SW480 (cell line): ENCODE data around the gene MLN.
"Not testable (repeated sequence)": the region's sequence is repeated elsewhere in the genome, so short reads cannot be mapped to it uniquely, and the experiment has no call there.

ENCODE experiments used
- DNase-seq: peaks from one replicate; pipeline ENCODE4 v3.0.0-alpha.2; 2016; ENCODE audit warnings: low spot score

Gene MLN

GRCh38 chr6:33834401-33835392 lies 30.9 kb upstream of the MLN start:
- DNase-seq: no peak

DNA sequence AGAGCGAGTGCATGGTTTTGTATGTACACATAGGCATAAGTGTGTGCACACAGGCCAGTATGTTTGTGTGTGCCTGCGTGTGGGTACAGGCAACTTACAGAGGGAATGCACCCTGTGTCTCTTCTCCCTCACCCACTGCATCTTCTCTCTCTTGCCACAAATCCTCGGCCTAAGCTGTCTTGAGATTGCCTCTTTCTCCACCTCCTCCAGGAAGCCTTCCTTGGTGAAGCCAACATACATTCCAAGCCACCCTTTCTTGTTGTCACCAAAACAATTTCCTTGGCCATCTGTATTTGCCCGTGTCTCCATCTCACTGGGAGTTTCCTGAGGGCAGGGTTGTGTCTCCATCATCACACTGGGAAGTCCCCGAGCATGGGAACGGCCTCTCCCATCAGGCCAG lies 29.8 kb upstream of the MLN start:
- DNase-seq: no peak

DNA sequence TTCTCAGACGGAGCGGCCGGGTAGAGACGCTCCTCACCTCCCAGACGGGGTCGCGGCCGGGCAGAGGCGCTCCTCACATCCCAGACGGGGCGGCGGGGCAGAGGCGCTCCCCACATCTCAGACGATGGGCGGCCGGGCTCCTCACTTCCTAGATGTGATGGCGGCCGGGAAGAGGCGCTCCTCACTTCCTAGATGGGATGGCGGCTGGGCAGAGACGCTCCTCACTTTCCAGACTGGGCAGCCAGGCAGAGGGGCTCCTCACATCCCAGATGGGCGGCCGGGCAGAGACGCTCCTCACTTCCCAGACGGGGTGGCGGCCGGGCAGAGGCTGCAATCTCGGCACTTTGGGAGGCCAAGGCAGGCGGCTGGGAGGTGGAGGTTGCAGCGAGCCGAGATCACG lies 29.0 kb upstream of the MLN start:
- DNase-seq: not testable (repeated sequence)

- not testable (repeated sequence) for DNase-seq
Measured at GRCh38 chr6:33831725-33832124, 27.9 kb upstream of the MLN start.

- DNase-seq: no peak
Measured at GRCh38 chr6:33830635-33831240, 26.9 kb upstream of the MLN start.

DNA sequence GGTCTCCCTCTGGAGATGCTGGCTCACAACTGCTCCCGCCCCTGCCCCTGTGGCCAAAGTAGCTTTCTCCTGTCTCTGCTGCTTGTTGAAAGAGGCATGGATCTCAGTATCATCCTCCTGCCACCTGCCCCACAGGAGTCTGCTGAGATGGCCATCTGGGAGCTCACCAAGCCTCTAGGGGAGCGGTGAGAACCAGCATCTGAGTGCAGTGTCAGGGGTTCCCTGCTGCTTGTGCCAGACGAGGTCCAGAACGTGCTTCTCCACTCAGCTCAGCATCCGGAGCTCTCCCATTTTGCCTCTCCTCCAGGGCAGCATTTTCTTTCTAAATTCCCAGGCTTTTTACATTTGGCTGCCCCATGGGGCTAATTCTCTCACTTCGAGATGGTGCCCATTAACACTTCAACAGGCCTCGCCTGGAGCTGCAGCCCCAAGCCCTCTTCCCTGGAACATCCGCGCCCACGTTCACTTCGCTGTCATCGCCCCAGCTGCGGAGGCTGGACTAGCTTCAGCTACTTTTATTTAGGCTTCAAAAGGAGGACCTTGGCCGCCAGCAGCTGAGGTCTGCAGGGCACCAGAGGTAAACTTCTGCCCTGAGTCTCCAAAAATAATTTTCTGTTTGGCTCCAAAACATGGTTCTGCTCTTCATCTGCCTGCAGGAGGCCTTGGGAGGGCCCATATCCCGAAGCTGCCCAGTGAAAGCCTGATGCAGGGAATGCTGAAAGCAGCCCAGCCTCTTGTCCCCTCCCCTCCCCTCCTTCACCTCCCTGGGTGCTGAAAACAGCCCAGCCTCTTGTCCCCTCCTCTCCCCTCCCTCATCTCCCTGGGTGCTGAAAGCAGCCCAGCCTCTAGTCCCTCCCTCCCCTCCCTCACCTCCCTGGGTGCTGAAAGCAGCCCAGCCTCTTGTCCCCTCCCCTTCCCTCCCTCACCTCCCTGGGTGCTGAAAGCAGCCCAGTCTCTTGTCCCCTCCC lies 25.2 kb upstream of the MLN start:
- DNase-seq: no peak

DNA sequence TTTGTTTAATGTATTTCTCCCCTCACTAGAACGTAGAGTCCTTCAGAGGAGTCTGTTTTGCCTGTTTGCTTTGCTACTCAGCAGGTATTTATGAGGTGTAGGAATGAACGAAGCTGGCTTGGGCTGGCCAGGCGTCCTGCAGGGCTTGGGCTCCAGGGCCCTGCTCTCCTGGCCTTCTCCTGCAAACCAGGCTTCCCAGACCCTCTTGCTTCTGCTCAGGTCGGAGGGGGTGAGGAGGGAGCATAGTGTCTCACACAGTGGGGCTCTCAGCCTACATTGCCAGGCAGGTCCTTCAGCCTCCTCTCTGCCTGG lies 24.6 kb upstream of the MLN start:
- no peak for DNase-seq

DNA sequence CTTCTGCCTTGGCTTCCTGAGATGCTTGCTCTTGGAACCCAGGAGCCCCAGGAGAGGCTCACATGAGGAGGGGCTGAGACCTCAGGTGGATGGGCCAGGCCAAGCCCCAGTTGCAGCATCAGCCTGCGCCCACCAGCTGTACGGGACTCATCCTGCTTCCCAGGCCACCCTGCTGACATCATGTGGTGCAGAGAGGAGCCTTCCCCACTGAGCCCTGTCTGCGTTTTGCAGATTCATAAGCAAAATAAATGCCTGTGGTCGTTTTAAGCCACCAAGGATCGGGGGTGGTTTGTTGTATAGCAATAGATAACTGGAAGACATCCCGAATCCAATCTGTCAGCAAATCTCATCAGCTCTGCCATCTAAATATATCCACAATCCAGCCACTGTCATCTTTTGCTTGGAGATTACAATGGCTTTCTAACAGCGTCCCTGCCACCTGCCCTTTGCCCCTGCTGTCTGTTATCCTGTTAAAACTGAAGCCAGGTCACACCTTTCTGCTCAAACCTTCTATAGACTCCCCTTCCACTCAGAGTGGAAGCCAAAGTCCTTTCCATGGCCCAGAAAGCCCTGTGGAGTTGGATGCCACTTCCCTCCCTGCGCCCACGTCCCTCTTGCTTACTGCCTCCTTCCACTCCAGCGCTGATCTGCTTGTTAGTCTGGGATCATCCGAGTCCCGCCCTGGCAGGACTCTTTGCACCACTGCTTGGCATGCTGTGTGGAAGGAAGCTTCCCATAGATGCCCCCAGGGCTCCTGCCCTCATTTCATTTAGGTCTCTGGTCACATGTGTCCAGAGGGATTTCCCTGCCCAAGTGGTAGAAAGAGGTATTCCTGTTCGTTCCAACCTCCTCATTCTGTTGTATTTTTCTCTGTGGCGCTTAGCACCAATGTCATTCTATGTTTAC lies 24.0 kb upstream of the MLN start:
- DNase-seq: no peak

- DNase-seq: no peak
Measured at GRCh38 chr6:33826537-33826936, 22.7 kb upstream of the MLN start.

DNA sequence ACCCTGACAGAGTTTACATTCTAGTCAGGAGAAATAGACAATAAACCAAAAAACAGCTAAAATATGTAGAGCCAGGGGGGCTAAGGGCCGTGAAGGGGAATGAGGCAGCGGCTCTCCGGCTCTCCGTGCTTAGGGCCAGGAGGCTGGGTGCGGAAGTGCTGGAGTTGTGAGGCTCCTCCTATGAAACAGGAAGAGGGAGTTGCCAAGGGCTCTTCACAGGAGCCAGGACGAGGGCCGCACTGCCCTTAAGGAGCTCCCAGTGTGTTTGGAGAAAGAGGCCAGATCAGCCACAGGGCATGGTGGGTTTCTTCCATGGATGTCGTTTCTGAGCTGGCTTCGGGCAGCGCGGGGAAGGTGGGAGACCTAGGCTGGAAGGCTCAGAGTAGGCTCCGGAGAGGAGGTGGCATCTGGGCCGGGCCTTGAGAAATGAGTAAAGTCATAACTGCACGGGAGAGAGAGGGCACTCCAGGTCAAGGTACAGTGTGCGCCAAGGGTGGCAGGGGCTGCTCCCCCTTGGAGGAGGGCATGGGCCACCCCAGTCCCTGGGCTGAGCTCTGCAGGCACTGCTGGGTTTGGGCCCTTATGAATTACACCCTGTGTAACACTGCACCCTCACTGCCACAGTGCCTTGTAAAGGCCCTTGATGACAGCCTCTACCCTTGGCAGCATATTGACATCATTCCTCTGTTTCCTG lies 20.8 kb upstream of the MLN start:
- DNase-seq: no peak

DNA sequence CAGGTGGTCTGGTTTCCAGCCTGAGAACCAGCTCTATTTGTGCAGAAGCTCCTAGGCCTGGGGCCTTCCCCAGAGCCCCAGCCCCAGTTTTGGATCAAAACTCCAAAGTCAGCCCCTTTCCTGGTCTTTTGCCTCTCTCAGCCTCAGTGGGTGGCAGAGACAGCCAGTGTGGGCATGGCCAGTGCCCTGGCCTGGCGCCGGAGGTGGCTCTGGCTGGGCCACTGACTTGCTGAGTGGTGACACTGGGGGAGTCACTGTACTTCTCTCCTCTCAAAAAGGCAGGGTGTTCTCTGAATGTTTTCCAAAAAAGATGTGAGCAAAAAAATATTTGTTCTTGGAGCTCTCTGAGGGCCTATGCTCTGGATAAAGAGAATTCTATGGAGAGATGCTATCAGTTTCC lies 20.0 kb upstream of the MLN start:
- DNase-seq: no peak

GRCh38 chr6:33822575-33823395 lies 19.0 kb upstream of the MLN start:
- peak; percentile 51 for DNase-seq

- DNase-seq: no peak
Measured at GRCh38 chr6:33820784-33821520, 17.1 kb upstream of the MLN start.

- DNase-seq: no peak
Measured at GRCh38 chr6:33820243-33820642, 16.4 kb upstream of the MLN start.

DNA sequence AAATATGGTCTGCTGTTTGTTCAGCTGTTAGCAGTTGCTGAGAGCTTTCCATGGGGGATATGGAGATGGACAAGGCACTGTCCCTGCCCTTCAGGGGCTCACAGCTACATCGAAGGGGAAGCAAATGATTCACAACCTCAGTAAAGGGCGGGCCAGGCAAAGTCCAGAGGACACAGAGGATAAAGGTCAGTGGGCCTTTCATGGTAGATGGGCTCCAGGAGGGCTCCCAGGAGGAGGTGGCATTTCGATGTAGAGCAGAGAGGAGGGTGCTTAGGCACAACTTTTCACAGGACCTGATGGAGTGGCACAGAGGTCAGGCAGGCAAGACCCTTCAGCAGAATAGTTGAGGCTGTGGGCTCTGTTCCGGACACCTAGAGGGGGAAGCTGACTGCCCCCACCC lies 15.2 kb upstream of the MLN start:
- no peak for DNase-seq

GRCh38 chr6:33818293-33818692 lies 14.5 kb upstream of the MLN start:
- no peak for DNase-seq

DNA sequence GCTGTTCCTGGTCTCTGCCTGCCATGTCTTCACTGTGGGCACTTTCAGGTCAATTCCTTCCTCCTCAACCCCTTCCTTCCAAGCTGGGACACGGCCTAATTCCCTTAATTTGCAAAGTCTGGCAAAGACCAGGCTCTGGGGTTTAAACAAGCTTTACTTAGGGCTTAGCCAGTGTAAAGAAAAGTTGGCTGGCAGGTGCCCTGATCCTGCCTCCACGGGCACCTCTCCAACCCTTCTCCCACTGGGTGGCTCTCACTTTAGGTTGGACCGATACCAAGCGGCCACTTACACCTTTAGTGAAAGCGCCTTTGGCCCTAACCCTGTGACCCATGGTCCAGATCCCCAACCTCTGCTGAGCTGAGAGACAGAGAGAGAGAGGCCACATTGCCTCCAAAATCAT lies 13.7 kb upstream of the MLN start:
- no peak for DNase-seq

- no peak for DNase-seq
Measured at GRCh38 chr6:33816911-33817310, 13.1 kb upstream of the MLN start.

DNA sequence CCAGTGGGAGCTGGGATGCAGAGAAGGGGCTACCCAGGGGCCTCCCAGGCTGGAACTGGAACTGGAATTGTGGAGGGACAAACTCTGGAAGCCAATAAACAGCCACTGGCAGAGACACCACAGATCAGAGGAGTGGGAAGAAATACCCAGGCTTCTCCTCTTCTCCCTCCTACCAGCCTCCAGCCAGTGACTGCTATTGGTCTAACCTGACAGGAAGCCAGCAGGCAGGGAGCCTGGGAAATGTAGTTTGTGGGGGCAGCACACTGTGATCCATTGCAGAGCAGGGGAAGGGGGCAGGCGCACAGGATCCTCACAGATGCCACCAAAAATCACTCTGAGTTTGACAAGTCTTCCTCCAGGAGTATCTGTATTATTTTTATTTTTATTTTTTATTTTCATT lies 12.1 kb upstream of the MLN start:
- peak; percentile 34 for DNase-seq
